ENCODE results near the gene PLXNA2. TPM values are rescaled to one million over a fixed set of nuclear protein-coding genes. Genes with fewer than 3 reads are reported as not detected.

The PLXNA2 gene
- polyA plus RNA-seq, 1 of the 3 experiments (the other 2 are of a cell fraction) = 8.5 TPM

DNA sequence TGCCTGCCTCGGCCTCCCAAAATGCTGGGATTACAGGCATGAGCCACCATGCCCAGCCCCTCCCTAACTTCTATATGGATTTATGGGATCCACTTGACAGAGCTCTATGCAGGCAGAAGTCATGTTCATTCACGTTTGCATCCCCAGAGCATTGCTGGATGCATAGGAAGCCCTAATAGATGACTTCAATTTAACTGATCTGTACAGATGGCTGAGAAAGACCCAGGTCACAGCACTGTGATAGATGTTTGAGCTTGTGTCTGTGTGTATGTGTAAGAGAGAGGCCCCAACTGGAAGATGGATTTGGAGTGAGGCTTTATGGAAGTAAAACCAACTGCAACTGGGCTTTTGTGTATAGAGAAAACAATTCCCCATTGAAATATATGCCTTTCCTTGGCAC is 30.9 kb upstream of the PLXNA2 start:
- POLR2A ChIA-PET = no interaction called here

More for the DNA sequence above, 30.9 kb upstream of the PLXNA2 start:
- no peak for DNase-seq
- Histone ChIP-seq H3K9me3 (no peaks in the 10 kb centered on the region), H4K20me1 (ENCODE audit: insufficient read depth) (no peaks in the 10 kb centered on the region), H3K27ac (ENCODE audit: low read depth in 2 of 2, low read length in 1 of 2) (no peak overlapping the region), H3F3A (replicated peaks; ENCODE audit: insufficient read depth) (no peaks in the 10 kb centered on the region), H3K9ac (no peak overlapping the region), H3K4me2 (no peak overlapping the region), H2AFZ (ENCODE audit: low read depth) (no peak overlapping the region), H3K79me2 (ENCODE audit: insufficient read depth) (no peaks in the 10 kb centered on the region), H3K36me3 (replicated peaks in 1 of 2; ENCODE audit: control insufficient read depth in 1 of 2, insufficient read depth in 2 of 2, low read length in 1 of 2) (no peaks in the 10 kb centered on the region), H3K4me3 (ENCODE audit: low read depth in 2 of 2, low read length in 1 of 2) (no peak overlapping the region), H3K27me3 (ENCODE audit: insufficient read depth) (peaks cover 25% of the 10 kb centered on the region; the same call in 1 of the 2 replicates), H3K4me1 (ENCODE audit: control insufficient read depth in 1 of 2, insufficient read depth in 2 of 2, low read depth in 1 of 2, low read length in 1 of 2) (peaks cover 0 to 35% of the 10 kb centered on the region in 2 experiments; a peak in 2 of 4 replicates), H3K9me2 (no peaks in the 10 kb centered on the region)
- TF ChIP-seq EP300 (IDR thresholded peaks at IDR 0.05; ENCODE audit: borderline replicate concordance in 1 of 2, low read depth in 1 of 2, low read length in 1 of 2) (no peak), USF1 (IDR thresholded peaks at IDR 0.05; ENCODE audit: borderline replicate concordance, low read depth) (no peak), CHD2 (IDR thresholded peaks at IDR 0.05; ENCODE audit: low read length, partially characterized antibody) (no peak), TCF12 (IDR thresholded peaks at IDR 0.05) (no peak), NFIC (IDR thresholded peaks at IDR 0.05; ENCODE audit: borderline replicate concordance) (no peak), ELF1 (IDR thresholded peaks at IDR 0.05) (no peak), TEAD4 (IDR thresholded peaks at IDR 0.05; ENCODE audit: borderline replicate concordance, insufficient read depth) (no peak), SMC3 (IDR thresholded peaks at IDR 0.05; ENCODE audit: low read depth, low read length) (no peak)
- TF ChIP-seq, protein P1, sequence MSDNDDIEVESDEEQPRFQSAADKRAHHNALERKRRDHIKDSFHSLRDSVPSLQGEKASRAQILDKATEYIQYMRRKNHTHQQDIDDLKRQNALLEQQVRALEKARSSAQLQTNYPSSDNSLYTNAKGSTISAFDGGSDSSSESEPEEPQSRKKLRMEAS (IDR thresholded peaks at IDR 0.05; ENCODE audit: low read depth) = no peak
- TF ChIP-seq, protein P2, sequence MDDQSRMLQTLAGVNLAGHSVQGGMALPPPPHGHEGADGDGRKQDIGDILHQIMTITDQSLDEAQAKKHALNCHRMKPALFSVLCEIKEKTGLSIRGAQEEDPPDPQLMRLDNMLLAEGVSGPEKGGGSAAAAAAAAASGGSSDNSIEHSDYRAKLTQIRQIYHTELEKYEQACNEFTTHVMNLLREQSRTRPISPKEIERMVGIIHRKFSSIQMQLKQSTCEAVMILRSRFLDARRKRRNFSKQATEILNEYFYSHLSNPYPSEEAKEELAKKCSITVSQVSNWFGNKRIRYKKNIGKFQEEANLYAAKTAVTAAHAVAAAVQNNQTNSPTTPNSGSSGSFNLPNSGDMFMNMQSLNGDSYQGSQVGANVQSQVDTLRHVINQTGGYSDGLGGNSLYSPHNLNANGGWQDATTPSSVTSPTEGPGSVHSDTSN (IDR thresholded peaks at IDR 0.05) = no peak
- TF ChIP-seq, protein P3, sequence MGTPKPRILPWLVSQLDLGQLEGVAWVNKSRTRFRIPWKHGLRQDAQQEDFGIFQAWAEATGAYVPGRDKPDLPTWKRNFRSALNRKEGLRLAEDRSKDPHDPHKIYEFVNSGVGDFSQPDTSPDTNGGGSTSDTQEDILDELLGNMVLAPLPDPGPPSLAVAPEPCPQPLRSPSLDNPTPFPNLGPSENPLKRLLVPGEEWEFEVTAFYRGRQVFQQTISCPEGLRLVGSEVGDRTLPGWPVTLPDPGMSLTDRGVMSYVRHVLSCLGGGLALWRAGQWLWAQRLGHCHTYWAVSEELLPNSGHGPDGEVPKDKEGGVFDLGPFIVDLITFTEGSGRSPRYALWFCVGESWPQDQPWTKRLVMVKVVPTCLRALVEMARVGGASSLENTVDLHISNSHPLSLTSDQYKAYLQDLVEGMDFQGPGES (IDR thresholded peaks at IDR 0.05; ENCODE audit: low read depth, low read length) = no peak
- TF ChIP-seq, protein P4, sequence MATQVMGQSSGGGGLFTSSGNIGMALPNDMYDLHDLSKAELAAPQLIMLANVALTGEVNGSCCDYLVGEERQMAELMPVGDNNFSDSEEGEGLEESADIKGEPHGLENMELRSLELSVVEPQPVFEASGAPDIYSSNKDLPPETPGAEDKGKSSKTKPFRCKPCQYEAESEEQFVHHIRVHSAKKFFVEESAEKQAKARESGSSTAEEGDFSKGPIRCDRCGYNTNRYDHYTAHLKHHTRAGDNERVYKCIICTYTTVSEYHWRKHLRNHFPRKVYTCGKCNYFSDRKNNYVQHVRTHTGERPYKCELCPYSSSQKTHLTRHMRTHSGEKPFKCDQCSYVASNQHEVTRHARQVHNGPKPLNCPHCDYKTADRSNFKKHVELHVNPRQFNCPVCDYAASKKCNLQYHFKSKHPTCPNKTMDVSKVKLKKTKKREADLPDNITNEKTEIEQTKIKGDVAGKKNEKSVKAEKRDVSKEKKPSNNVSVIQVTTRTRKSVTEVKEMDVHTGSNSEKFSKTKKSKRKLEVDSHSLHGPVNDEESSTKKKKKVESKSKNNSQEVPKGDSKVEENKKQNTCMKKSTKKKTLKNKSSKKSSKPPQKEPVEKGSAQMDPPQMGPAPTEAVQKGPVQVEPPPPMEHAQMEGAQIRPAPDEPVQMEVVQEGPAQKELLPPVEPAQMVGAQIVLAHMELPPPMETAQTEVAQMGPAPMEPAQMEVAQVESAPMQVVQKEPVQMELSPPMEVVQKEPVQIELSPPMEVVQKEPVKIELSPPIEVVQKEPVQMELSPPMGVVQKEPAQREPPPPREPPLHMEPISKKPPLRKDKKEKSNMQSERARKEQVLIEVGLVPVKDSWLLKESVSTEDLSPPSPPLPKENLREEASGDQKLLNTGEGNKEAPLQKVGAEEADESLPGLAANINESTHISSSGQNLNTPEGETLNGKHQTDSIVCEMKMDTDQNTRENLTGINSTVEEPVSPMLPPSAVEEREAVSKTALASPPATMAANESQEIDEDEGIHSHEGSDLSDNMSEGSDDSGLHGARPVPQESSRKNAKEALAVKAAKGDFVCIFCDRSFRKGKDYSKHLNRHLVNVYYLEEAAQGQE (IDR thresholded peaks at IDR 0.05; ENCODE audit: low read depth, low read length) = no peak
- 18% methylated on average over 2 of the region's 2 CpGs for WGBS (ENCODE audit: low lambda C conversion rate)
- CTCF ChIA-PET = no interaction called here

All from SK-N-SH (cell line).